ENCODE data around the gene INSC.

- TF ChIP-seq EZH2 (IDR thresholded peaks at IDR 0.05; ENCODE audit: borderline replicate concordance) = no peak
- no peak for TF ChIP-seq CTCF (IDR thresholded peaks at IDR 0.05; ENCODE audit: poor library complexity)
These were observed 17.3 kb upstream of the INSC start for GRCh38 chr11:15097411-15097810.
